Measurements from ENCODE around the gene ELOVL1.

The ELOVL1 gene

GRCh38 chr1:43314233-43314632, 53.6 kb downstream of the ELOVL1 start:
- no peak overlapping the region for H2BK15ac ChIP-seq (ENCODE audit: low read depth, poor library complexity, severe bottlenecking)
- no peak overlapping the region for H4K8ac ChIP-seq (ENCODE audit: low read length)
- H2BK5ac ChIP-seq (ENCODE audit: low read depth, low read length, poor library complexity, severe bottlenecking), result no peak overlapping the region
- H3K23ac ChIP-seq (ENCODE audit: low read length in 2 of 2), result no peak overlapping the region
- no peak overlapping the region for H3K9ac ChIP-seq (ENCODE audit: low read length)
- H3K14ac ChIP-seq (ENCODE audit: low read length in 2 of 2), result no peak overlapping the region
- H4K91ac ChIP-seq (ENCODE audit: low read length), result no peak overlapping the region
- H3K4ac ChIP-seq (ENCODE audit: low read depth in 1 of 2, low read length in 2 of 2), result no peak overlapping the region
- no peak overlapping the region for H2BK12ac ChIP-seq (ENCODE audit: low read length in 2 of 2)
- no peak overlapping the region for H2AFZ ChIP-seq (ENCODE audit: low read depth, low read length)
- WGBS, result 97% methylated on average over 5 of the region's 5 CpGs
- H3K18ac ChIP-seq (ENCODE audit: low read depth in 1 of 2, low read length in 2 of 2), result no peak overlapping the region
- no peaks in the 10 kb centered on the region for H3K79me1 ChIP-seq (replicated peaks; ENCODE audit: low read length, poor library complexity, severe bottlenecking)
- DNase-seq, result no peak
- no peak overlapping the region for H3K4me3 ChIP-seq (ENCODE audit: insufficient read depth in 1 of 2, low read depth in 1 of 2, low read length in 2 of 2)
- no peaks in the 10 kb centered on the region for H3K36me3 ChIP-seq (ENCODE audit: control insufficient read depth in 1 of 2, insufficient read depth in 2 of 2, low read depth in 1 of 2, low read length in 2 of 2)
- H3K9me3 ChIP-seq (ENCODE audit: control insufficient read depth, low read length), result no peaks in the 10 kb centered on the region
- H2BK120ac ChIP-seq (ENCODE audit: low read depth, low read length), result no peak overlapping the region
- H3K27ac ChIP-seq (ENCODE audit: low read length, poor library complexity, severe bottlenecking), result no peak overlapping the region
- H3K4me1 ChIP-seq (ENCODE audit: control insufficient read depth, insufficient read depth, low read depth, low read length), result peaks cover 9% of the 10 kb centered on the region
- H3K27me3 ChIP-seq (ENCODE audit: control insufficient read depth in 1 of 2, insufficient read depth in 1 of 2, low read length in 2 of 2), result peaks cover 0 to 5% of the 10 kb centered on the region in 2 experiments
- H2AK5ac ChIP-seq (ENCODE audit: low read length, severe bottlenecking), result no peak overlapping the region
- H3K4me2 ChIP-seq (ENCODE audit: low read length, poor library complexity, severe bottlenecking), result no peak overlapping the region

- H2BK12ac ChIP-seq (ENCODE audit: low read length in 2 of 2), result no peak overlapping the region
- H2BK15ac ChIP-seq (ENCODE audit: low read depth, poor library complexity, severe bottlenecking), result no peak overlapping the region
- no peak for DNase-seq
- no peak overlapping the region for H3K4ac ChIP-seq (ENCODE audit: low read depth in 1 of 2, low read length in 2 of 2)
- no peak overlapping the region for H4K91ac ChIP-seq (ENCODE audit: low read length)
- H4K8ac ChIP-seq (ENCODE audit: low read length), result no peak overlapping the region
- H3K27ac ChIP-seq (ENCODE audit: low read length, poor library complexity, severe bottlenecking), result no peak overlapping the region
- no peak overlapping the region for H2AK5ac ChIP-seq (ENCODE audit: low read length, severe bottlenecking)
- H3K36me3 ChIP-seq (ENCODE audit: control insufficient read depth in 1 of 2, insufficient read depth in 2 of 2, low read depth in 1 of 2, low read length in 2 of 2), result no peaks in the 10 kb centered on the region
- WGBS, result 91% methylated on average over 9 of the region's 10 CpGs
- H2BK5ac ChIP-seq (ENCODE audit: low read depth, low read length, poor library complexity, severe bottlenecking), result no peak overlapping the region
- no peak overlapping the region for H2AFZ ChIP-seq (ENCODE audit: low read depth, low read length)
- H3K14ac ChIP-seq (ENCODE audit: low read length in 2 of 2), result no peak overlapping the region
- peaks cover 0 to 5% of the 10 kb centered on the region in 2 experiments for H3K27me3 ChIP-seq (ENCODE audit: control insufficient read depth in 1 of 2, insufficient read depth in 1 of 2, low read length in 2 of 2)
- H3K9me3 ChIP-seq (ENCODE audit: control insufficient read depth, low read length), result no peaks in the 10 kb centered on the region
- H3K18ac ChIP-seq (ENCODE audit: low read depth in 1 of 2, low read length in 2 of 2), result no peak overlapping the region
- no peaks in the 10 kb centered on the region for H3K79me1 ChIP-seq (replicated peaks; ENCODE audit: low read length, poor library complexity, severe bottlenecking)
- H3K4me3 ChIP-seq (ENCODE audit: insufficient read depth in 1 of 2, low read depth in 1 of 2, low read length in 2 of 2), result no peak overlapping the region
- H3K9ac ChIP-seq (ENCODE audit: low read length), result no peak overlapping the region
- no peak overlapping the region for H3K23ac ChIP-seq (ENCODE audit: low read length in 2 of 2)
- no peak overlapping the region for H2BK120ac ChIP-seq (ENCODE audit: low read depth, low read length)
- no peak overlapping the region for H3K4me2 ChIP-seq (ENCODE audit: low read length, poor library complexity, severe bottlenecking)
- H3K4me1 ChIP-seq (ENCODE audit: control insufficient read depth, insufficient read depth, low read depth, low read length), result peaks cover 10% of the 10 kb centered on the region
Observed at GRCh38 chr1:43313771-43314170, 54.0 kb downstream of the ELOVL1 start.

Data from mesenchymal stem cell (in vitro differentiated cells and primary cell).